B cell (primary cell): ENCODE measurements around the gene EPHA2. TPM values are rescaled to one million over a fixed set of nuclear protein-coding genes. Genes with fewer than 3 reads are reported as not detected.

ENCODE experiments used
- ATAC-seq: fragments of 200-7000 bp; cut with Tn5 transposase; one replicate; pipeline ENCODE4 v1.10.0; 2021; ENCODE audit warnings: low read depth, mild to moderate bottlenecking, moderate number of reproducible peaks, moderate library complexity
- CTCF ChIA-PET: fragments of 350-600 bp; sonication (Branson Sonifier 250); formaldehyde crosslinking; loops from one replicate; lab custom pipeline; 2021; ENCODE audit warnings: antibody characterized with exemption, inconsistent platforms; lab: Charles Lee
- POLR2A ChIA-PET: fragments of 350-600 bp; sonication (Branson Sonifier 250); formaldehyde crosslinking; loops from one replicate; lab custom pipeline; 2021; ENCODE audit warnings: antibody characterized with exemption; lab: Charles Lee
- DNase-seq: peaks from one replicate; pipeline ENCODE4 v3.0.0; 2013
- H2AFZ ChIP-seq: 2 replicates; pipeline ENCODE4 v1.6.1; 2012; ENCODE audit warnings: mild to moderate bottlenecking, low read depth, low read length; ENCODE audit not compliant: insufficient read depth, poor library complexity, severe bottlenecking
- H3K27ac ChIP-seq, 2 donors: 1 replicate in 1 of 2; 2 replicates in 1 of 2; pipeline ENCODE4 v1.5.1; 2012 to 2013; ENCODE audit warnings: low read length in 2 of 2, mild to moderate bottlenecking in 2 of 2, moderate library complexity in 1 of 2
- H3K27me3 ChIP-seq, 4 experiments: fragments of 200-600 bp in 1 of 4; sonication (generic) in 1 of 4; replicated peaks in 1 of 4; 1 replicate in 2 of 4; 2 replicates in 2 of 4; pipeline versions ENCODE4 v1.6.1 to v1.7.0; 2013 to 2016; ENCODE audit warnings: low read length in 3 of 4, mild to moderate bottlenecking in 2 of 4, mixed read lengths in 1 of 4, moderate library complexity in 1 of 4; ENCODE audit not compliant: insufficient read depth in 4 of 4, control insufficient read depth in 3 of 4; ENCODE audit errors: control extremely low read depth in 1 of 4
- H3K36me3 ChIP-seq, 2 experiments: replicated peaks in 1 of 2; 1 replicate in 1 of 2; 2 replicates in 1 of 2; pipeline versions ENCODE4 v1.6.1 to v1.7.1; 2013; ENCODE audit warnings: low read length in 1 of 2; ENCODE audit not compliant: insufficient read depth in 2 of 2, control insufficient read depth in 1 of 2; ENCODE audit errors: control extremely low read depth in 1 of 2, extremely low read depth in 1 of 2
- H3K4me1 ChIP-seq, 2 donors: fragments of 200-600 bp in 1 of 2; sonication (generic) in 1 of 2; 1 replicate in 1 of 2; 2 replicates in 1 of 2; pipeline versions ENCODE4 v1.5.1 to v1.6.1; 2013 to 2017; ENCODE audit warnings: low read length in 2 of 2; ENCODE audit not compliant: control insufficient read depth in 2 of 2, insufficient read depth in 2 of 2
- H3K4me2 ChIP-seq: replicated peaks from 2 replicates; pipeline ENCODE3; 2012; ENCODE audit warnings: mild to moderate bottlenecking, low read depth, low read length; ENCODE audit not compliant: poor library complexity, severe bottlenecking
- H3K4me3 ChIP-seq, 5 experiments: fragments of 200-600 bp in 1 of 5; sonication (generic) in 1 of 5; 1 replicate in 3 of 5; 2 replicates in 2 of 5; pipeline versions ENCODE4 v1.5.1 to v1.7.0; 2011 to 2016; ENCODE audit warnings: low read length in 4 of 5, mild to moderate bottlenecking in 4 of 5, low read depth in 2 of 5, control low read depth in 1 of 5, moderate library complexity in 1 of 5; ENCODE audit not compliant: insufficient read depth in 1 of 5; ENCODE audit errors: control extremely low read depth in 1 of 5, extremely low read depth in 1 of 5
- H3K79me2 ChIP-seq: fragments of 200-600 bp; sonication (generic); one replicate; pipeline ENCODE4 v1.6.0; 2016; ENCODE audit warnings: low read length; ENCODE audit not compliant: control insufficient read depth, insufficient read depth
- H3K9ac ChIP-seq: fragments of 200-600 bp; sonication (generic); 2 replicates; pipeline ENCODE4 v1.6.1; 2017; ENCODE audit warnings: mild to moderate bottlenecking, low read length, moderate library complexity
- H3K9me3 ChIP-seq, 3 donors: one replicate each; pipeline versions ENCODE4 v1.6.1 to v1.7.1; 2013; ENCODE audit warnings: low read length in 2 of 3; ENCODE audit not compliant: control insufficient read depth in 2 of 3, insufficient read depth in 1 of 3; ENCODE audit errors: control extremely low read depth in 1 of 3
- H4K20me1 ChIP-seq: 2 replicates; pipeline ENCODE4 v1.6.0; 2012; ENCODE audit warnings: mild to moderate bottlenecking, low read length; ENCODE audit not compliant: insufficient read depth, control insufficient read depth, poor library complexity, severe bottlenecking
- H3K27ac Mint-ChIP-seq: one replicate; pipeline ENCODE4 v1.8.0; 2021; ENCODE audit warnings: mixed read lengths
- H3K27me3 Mint-ChIP-seq: one replicate; pipeline ENCODE4 v1.8.0; 2021; ENCODE audit warnings: mixed read lengths
- H3K4me1 Mint-ChIP-seq: one replicate; pipeline ENCODE4 v1.8.0; 2021; ENCODE audit warnings: mixed read lengths
- H3K4me3 Mint-ChIP-seq: one replicate; pipeline ENCODE4 v1.8.0; 2021; ENCODE audit warnings: mixed read lengths
- H3K9me3 Mint-ChIP-seq: one replicate; pipeline ENCODE4 v1.8.0; 2022; ENCODE audit warnings: mixed read lengths; ENCODE audit not compliant: insufficient read depth
- EZH2 ChIP-seq: IDR thresholded peaks from 2 replicates; pipeline ENCODE4 v1.6.1; 2012; ENCODE audit warnings: borderline replicate concordance, low read depth, mild to moderate bottlenecking, moderate library complexity, low read length; ENCODE audit not compliant: insufficient read depth, poor library complexity, severe bottlenecking
- WGBS: methylation state at CpG from one replicate; pipeline ENCODE4 v1.1.5; 2013; ENCODE audit warnings: missing lambda C conversion rate; ENCODE audit not compliant: insufficient coverage; 5-methylcytosine and 5-hydroxymethylcytosine counted together
- intact Hi-C: fragments of 100-400 bp; cut with micrococcal nuclease; formaldehyde crosslinking; loops from one replicate; pipeline ENCODE4 v1.10.0; 2022
- polyA plus RNA-seq: library from polyadenylated mRNA; depleted of rRNA; stranded (reverse); fragments of >200 nt; gene quantifications from 2 replicates; pipeline ENCODE4 v1.2.3, GENCODE V29; 2012
- total RNA-seq, 2 donors: library from RNA; stranded (reverse); fragments of 120-200 nt in 1 of 2; gene quantifications; 1 replicate in 1 of 2; 2 replicates in 1 of 2; pipeline versions ENCODE4 v1.2.3 to v1.2.4, GENCODE V29; 2013 to 2022
- TF ChIP-seq, protein P1 (sequence below): fragments of 200-600 bp; IDR thresholded peaks from one replicate; pipeline ENCODE4 v1.8.0; 2022; ENCODE audit warnings: antibody characterized with exemption, mild to moderate bottlenecking

The EPHA2 gene
- total and polyA plus RNA-seq, 2 donors (not counting 1 experiment from before 2014, with no cell fraction given), result 0.12 TPM; not detected in 1

DNA sequence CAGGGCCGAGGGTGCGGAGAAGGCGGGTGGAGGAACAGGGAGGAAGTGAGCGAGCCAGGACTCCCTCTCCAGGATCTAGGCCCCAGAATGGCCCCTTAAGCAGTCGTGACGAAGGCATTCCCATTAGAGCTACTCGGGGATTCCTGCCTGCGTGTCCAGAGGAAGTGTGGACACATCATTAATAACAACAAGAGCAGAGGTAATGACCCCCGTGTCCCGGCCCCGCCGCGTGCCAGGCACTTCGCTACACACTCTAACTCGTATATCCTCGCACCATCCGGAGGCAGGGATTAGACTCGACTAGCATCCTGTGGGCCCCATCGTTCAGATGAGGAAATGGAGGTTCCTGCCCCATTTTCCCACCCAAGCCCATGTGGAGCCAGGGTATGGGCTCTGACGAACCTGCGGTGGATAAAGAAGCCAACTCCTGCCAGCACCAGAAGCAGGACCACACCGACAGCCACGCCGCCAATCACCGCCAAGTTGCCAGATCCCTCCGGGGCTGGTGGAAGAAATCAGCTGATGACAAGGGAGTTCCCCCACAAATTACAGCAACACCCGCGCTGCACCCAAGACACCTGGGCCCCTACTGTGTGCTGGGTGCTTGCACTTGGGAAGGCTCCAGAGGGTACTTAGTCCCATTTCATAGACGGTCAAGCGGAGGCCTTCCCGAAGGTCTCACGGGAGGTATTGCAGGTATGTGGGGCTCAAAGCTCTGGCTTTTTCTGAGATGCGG, 21.6 kb downstream of the EPHA2 start:
- no peak for TF ChIP-seq EZH2
- TF ChIP-seq, protein P1, sequence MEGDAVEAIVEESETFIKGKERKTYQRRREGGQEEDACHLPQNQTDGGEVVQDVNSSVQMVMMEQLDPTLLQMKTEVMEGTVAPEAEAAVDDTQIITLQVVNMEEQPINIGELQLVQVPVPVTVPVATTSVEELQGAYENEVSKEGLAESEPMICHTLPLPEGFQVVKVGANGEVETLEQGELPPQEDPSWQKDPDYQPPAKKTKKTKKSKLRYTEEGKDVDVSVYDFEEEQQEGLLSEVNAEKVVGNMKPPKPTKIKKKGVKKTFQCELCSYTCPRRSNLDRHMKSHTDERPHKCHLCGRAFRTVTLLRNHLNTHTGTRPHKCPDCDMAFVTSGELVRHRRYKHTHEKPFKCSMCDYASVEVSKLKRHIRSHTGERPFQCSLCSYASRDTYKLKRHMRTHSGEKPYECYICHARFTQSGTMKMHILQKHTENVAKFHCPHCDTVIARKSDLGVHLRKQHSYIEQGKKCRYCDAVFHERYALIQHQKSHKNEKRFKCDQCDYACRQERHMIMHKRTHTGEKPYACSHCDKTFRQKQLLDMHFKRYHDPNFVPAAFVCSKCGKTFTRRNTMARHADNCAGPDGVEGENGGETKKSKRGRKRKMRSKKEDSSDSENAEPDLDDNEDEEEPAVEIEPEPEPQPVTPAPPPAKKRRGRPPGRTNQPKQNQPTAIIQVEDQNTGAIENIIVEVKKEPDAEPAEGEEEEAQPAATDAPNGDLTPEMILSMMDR, result no peak
- 90% methylated on average over 32 of the region's 33 CpGs for WGBS
- Histone ChIP-seq H3K4me2 (no peak overlapping the region), H3K79me2 (no peaks in the 10 kb centered on the region), H3K27ac (no peak overlapping the region), H3K4me1 (no peaks in the 10 kb centered on the region), H4K20me1 (no peaks in the 10 kb centered on the region), H3K4me3 (no peak overlapping the region), H2AFZ (no peak overlapping the region), H3K9me3 (peaks cover 0 to 2% (median 0%) of the 10 kb centered on the region in 3 donors), H3K36me3 (no peaks in the 10 kb centered on the region), H3K9ac (no peak overlapping the region), H3K27me3 (peaks cover 0 to 2% (median 0%) of the 10 kb centered on the region in 4 experiments)
- Mint-ChIP-seq H3K9me3 (no peaks in the 10 kb centered on the region), H3K27me3 (peaks cover 7% of the 10 kb centered on the region), H3K4me3 (no peak overlapping the region), H3K27ac (no peak overlapping the region), H3K4me1 (no peaks in the 10 kb centered on the region)
- POLR2A ChIA-PET, result no interaction called here
- intact Hi-C loops, result no loop called here
- CTCF ChIA-PET, result no interaction called here
- ATAC-seq (no peak), DNase-seq (no peak)
